B cell (primary cell): ENCODE measurements around the gene ZNF385D.

Experiments
- EZH2 ChIP-seq: IDR thresholded peaks from 2 replicates; pipeline ENCODE4 v1.6.1; 2012; ENCODE audit warnings: borderline replicate concordance, low read depth, mild to moderate bottlenecking, moderate library complexity, low read length; ENCODE audit not compliant: insufficient read depth, poor library complexity, severe bottlenecking
- TF ChIP-seq, protein P1 (sequence below): fragments of 200-600 bp; IDR thresholded peaks from one replicate; pipeline ENCODE4 v1.8.0; 2022; ENCODE audit warnings: antibody characterized with exemption, mild to moderate bottlenecking

- TF ChIP-seq, protein P1, sequence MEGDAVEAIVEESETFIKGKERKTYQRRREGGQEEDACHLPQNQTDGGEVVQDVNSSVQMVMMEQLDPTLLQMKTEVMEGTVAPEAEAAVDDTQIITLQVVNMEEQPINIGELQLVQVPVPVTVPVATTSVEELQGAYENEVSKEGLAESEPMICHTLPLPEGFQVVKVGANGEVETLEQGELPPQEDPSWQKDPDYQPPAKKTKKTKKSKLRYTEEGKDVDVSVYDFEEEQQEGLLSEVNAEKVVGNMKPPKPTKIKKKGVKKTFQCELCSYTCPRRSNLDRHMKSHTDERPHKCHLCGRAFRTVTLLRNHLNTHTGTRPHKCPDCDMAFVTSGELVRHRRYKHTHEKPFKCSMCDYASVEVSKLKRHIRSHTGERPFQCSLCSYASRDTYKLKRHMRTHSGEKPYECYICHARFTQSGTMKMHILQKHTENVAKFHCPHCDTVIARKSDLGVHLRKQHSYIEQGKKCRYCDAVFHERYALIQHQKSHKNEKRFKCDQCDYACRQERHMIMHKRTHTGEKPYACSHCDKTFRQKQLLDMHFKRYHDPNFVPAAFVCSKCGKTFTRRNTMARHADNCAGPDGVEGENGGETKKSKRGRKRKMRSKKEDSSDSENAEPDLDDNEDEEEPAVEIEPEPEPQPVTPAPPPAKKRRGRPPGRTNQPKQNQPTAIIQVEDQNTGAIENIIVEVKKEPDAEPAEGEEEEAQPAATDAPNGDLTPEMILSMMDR, result no peak
- TF ChIP-seq EZH2, result no peak
These were observed 158.2 kb downstream of the ZNF385D start for GRCh38 chr3:21592828-21593227.
